ENCODE data around the gene RAB4A.
"Not testable (repeated sequence)": the region's sequence is repeated elsewhere in the genome, so short reads cannot be mapped to it uniquely, and the experiment has no call there.

The RAB4A gene

GRCh38 chr1:229325853-229326487, 55.1 kb downstream of the RAB4A start:
- Histone ChIP-seq H3K4me1 (ENCODE audit: low read length) (peaks cover 16% of the 10 kb centered on the region), H2AFZ (ENCODE audit: low read length) (no peak overlapping the region), H3K4me3 (ENCODE audit: low read length) (no peak overlapping the region), H3K36me3 (replicated peaks; ENCODE audit: insufficient read depth, low read length) (no peaks in the 10 kb centered on the region), H3K9me2 (replicated peaks; ENCODE audit: insufficient read depth, low read length) (no peaks in the 10 kb centered on the region), H3K79me2 (ENCODE audit: low read length) (peaks cover 35% of the 10 kb centered on the region), H3K9me3 (replicated peaks; ENCODE audit: insufficient read depth, low read length) (no peaks in the 10 kb centered on the region), H3K9ac (ENCODE audit: low read length) (no peak overlapping the region), H3K4me2 (ENCODE audit: low read depth, low read length) (peak overlapping the region; percentile 3; the same call in 1 of the 2 replicates), H3K27me3 (replicated peaks; ENCODE audit: insufficient read depth, low read length) (no peaks in the 10 kb centered on the region), H3K27ac (ENCODE audit: low read length) (no peak overlapping the region), H3F3A (ENCODE audit: insufficient read depth, low read length) (no peaks in the 10 kb centered on the region), H4K20me1 (ENCODE audit: insufficient read depth, low read length) (no peaks in the 10 kb centered on the region)
- peak; percentile 39 for DNase-seq
- TF ChIP-seq EZH2 (optimal IDR thresholded peaks at IDR 0.05; ENCODE audit: low read depth, low read length) (no peak), CTCF (IDR thresholded peaks at IDR 0.05; ENCODE audit: low read length) (no peak), EZH2phosphoT487 (IDR thresholded peaks at IDR 0.05; ENCODE audit: low read length) (no peak)

GRCh38 chr1:229326601-229327000, 55.7 kb downstream of the RAB4A start:
- H2AFZ ChIP-seq (ENCODE audit: low read length) = no peak overlapping the region
- H3K27ac ChIP-seq (ENCODE audit: low read length) = no peak overlapping the region
- no peak overlapping the region for H3K4me2 ChIP-seq (ENCODE audit: low read depth, low read length)
- DNase-seq = no peak
- H3K9me3 ChIP-seq (replicated peaks; ENCODE audit: insufficient read depth, low read length) = no peaks in the 10 kb centered on the region
- no peak for TF ChIP-seq EZH2phosphoT487 (IDR thresholded peaks at IDR 0.05; ENCODE audit: low read length)
- no peak for TF ChIP-seq CTCF (IDR thresholded peaks at IDR 0.05; ENCODE audit: low read length)
- TF ChIP-seq EZH2 (optimal IDR thresholded peaks at IDR 0.05; ENCODE audit: low read depth, low read length) = no peak
- H3K27me3 ChIP-seq (replicated peaks; ENCODE audit: insufficient read depth, low read length) = no peaks in the 10 kb centered on the region
- H3K9me2 ChIP-seq (replicated peaks; ENCODE audit: insufficient read depth, low read length) = no peaks in the 10 kb centered on the region
- no peaks in the 10 kb centered on the region for H4K20me1 ChIP-seq (ENCODE audit: insufficient read depth, low read length)
- no peaks in the 10 kb centered on the region for H3K36me3 ChIP-seq (replicated peaks; ENCODE audit: insufficient read depth, low read length)
- H3K4me1 ChIP-seq (ENCODE audit: low read length) = peaks cover 16% of the 10 kb centered on the region
- H3F3A ChIP-seq (ENCODE audit: insufficient read depth, low read length) = no peaks in the 10 kb centered on the region
- H3K9ac ChIP-seq (ENCODE audit: low read length) = no peak overlapping the region
- no peak overlapping the region for H3K4me3 ChIP-seq (ENCODE audit: low read length)
- peaks cover 40% of the 10 kb centered on the region for H3K79me2 ChIP-seq (ENCODE audit: low read length)

- H3K27me3 ChIP-seq (replicated peaks; ENCODE audit: insufficient read depth, low read length); H4K20me1 ChIP-seq (ENCODE audit: insufficient read depth, low read length); H3K9me3 ChIP-seq (replicated peaks; ENCODE audit: insufficient read depth, low read length); H3F3A ChIP-seq (ENCODE audit: insufficient read depth, low read length); H2AFZ ChIP-seq (ENCODE audit: low read length); H3K27ac ChIP-seq (ENCODE audit: low read length); H3K4me3 ChIP-seq (ENCODE audit: low read length); H3K36me3 ChIP-seq (replicated peaks; ENCODE audit: insufficient read depth, low read length); H3K9me2 ChIP-seq (replicated peaks; ENCODE audit: insufficient read depth, low read length); DNase-seq; H3K9ac ChIP-seq (ENCODE audit: low read length); H3K4me2 ChIP-seq (ENCODE audit: low read depth, low read length): not testable (repeated sequence)
- H3K79me2 ChIP-seq (ENCODE audit: low read length) = peaks cover 47% of the 10 kb centered on the region
- H3K4me1 ChIP-seq (ENCODE audit: low read length) = peaks cover 16% of the 10 kb centered on the region
These were observed 56.9 kb downstream of the RAB4A start for GRCh38 chr1:229327765-229328164.

GRCh38 chr1:229328598-229329362, 57.9 kb downstream of the RAB4A start:
- TF ChIP-seq EZH2 (optimal IDR thresholded peaks at IDR 0.05; ENCODE audit: low read depth, low read length) (no peak), CTCF (IDR thresholded peaks at IDR 0.05; ENCODE audit: low read length) (no peak), EZH2phosphoT487 (IDR thresholded peaks at IDR 0.05; ENCODE audit: low read length) (no peak)
- DNase-seq = no peak
- H3K4me3 ChIP-seq (ENCODE audit: low read length) = no peak overlapping the region
- no peaks in the 10 kb centered on the region for H3K27me3 ChIP-seq (replicated peaks; ENCODE audit: insufficient read depth, low read length)
- no peaks in the 10 kb centered on the region for H3K36me3 ChIP-seq (replicated peaks; ENCODE audit: insufficient read depth, low read length)
- no peaks in the 10 kb centered on the region for H3F3A ChIP-seq (ENCODE audit: insufficient read depth, low read length)
- no peak overlapping the region for H3K27ac ChIP-seq (ENCODE audit: low read length)
- no peaks in the 10 kb centered on the region for H4K20me1 ChIP-seq (ENCODE audit: insufficient read depth, low read length)
- H3K9ac ChIP-seq (ENCODE audit: low read length) = no peak overlapping the region
- H3K9me3 ChIP-seq (replicated peaks; ENCODE audit: insufficient read depth, low read length) = no peaks in the 10 kb centered on the region
- no peak overlapping the region for H3K4me2 ChIP-seq (ENCODE audit: low read depth, low read length)
- H3K79me2 ChIP-seq (ENCODE audit: low read length) = peaks cover 52% of the 10 kb centered on the region
- H3K9me2 ChIP-seq (replicated peaks; ENCODE audit: insufficient read depth, low read length) = no peaks in the 10 kb centered on the region
- peaks cover 16% of the 10 kb centered on the region for H3K4me1 ChIP-seq (ENCODE audit: low read length)
- no peak overlapping the region for H2AFZ ChIP-seq (ENCODE audit: low read length)

Measured in MM.1S (cell line).